ENCODE data around the gene IRGQ.

GRCh38 chr19:43609872-43610271 is 13.9 kb upstream of the IRGQ start:
- TF ChIP-seq EP300 (IDR thresholded peaks at IDR 0.05) = no peak
- TF ChIP-seq, protein P1, sequence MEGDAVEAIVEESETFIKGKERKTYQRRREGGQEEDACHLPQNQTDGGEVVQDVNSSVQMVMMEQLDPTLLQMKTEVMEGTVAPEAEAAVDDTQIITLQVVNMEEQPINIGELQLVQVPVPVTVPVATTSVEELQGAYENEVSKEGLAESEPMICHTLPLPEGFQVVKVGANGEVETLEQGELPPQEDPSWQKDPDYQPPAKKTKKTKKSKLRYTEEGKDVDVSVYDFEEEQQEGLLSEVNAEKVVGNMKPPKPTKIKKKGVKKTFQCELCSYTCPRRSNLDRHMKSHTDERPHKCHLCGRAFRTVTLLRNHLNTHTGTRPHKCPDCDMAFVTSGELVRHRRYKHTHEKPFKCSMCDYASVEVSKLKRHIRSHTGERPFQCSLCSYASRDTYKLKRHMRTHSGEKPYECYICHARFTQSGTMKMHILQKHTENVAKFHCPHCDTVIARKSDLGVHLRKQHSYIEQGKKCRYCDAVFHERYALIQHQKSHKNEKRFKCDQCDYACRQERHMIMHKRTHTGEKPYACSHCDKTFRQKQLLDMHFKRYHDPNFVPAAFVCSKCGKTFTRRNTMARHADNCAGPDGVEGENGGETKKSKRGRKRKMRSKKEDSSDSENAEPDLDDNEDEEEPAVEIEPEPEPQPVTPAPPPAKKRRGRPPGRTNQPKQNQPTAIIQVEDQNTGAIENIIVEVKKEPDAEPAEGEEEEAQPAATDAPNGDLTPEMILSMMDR (IDR thresholded peaks at IDR 0.05) = no peak
- TF ChIP-seq POLR2A (IDR thresholded peaks at IDR 0.05) = no peak
- no peak for TF ChIP-seq POLR2AphosphoS5 (IDR thresholded peaks at IDR 0.05)

Data from stomach (tissue), 4 donors.